Left ventricle myocardium inferior (tissue), 1 donor: ENCODE results near the gene MAEA. TPM values are rescaled to one million over a fixed set of nuclear protein-coding genes. Genes with fewer than 3 reads are reported as not detected.

Experiments used
- DNase-seq: peaks from one replicate; pipeline ENCODE4 v3.0.0-alpha.2; 2020
- H3K27ac ChIP-seq: fragments of 200-600 bp; replicated peaks from 2 replicates; pipeline ENCODE4 v1.8.0; 2021
- H3K27me3 ChIP-seq: fragments of 200-600 bp; 2 replicates; pipeline ENCODE4 v1.8.0; 2021; ENCODE audit warnings: low read depth
- H3K36me3 ChIP-seq: fragments of 200-600 bp; 2 replicates; pipeline ENCODE4 v1.8.0; 2021
- H3K4me1 ChIP-seq: fragments of 200-600 bp; 2 replicates; pipeline ENCODE4 v1.8.0; 2021
- H3K4me3 ChIP-seq: fragments of 200-600 bp; 2 replicates; pipeline ENCODE4 v1.8.0; 2021; ENCODE audit warnings: mild to moderate bottlenecking, moderate library complexity
- H3K9me3 ChIP-seq: fragments of 200-600 bp; replicated peaks from 2 replicates; pipeline ENCODE4 v1.8.0; 2021
- CTCF ChIP-seq: fragments of 200-600 bp; IDR thresholded peaks from 2 replicates; pipeline ENCODE4 v1.8.0; 2021; ENCODE audit warnings: antibody characterized with exemption, mild to moderate bottlenecking, borderline replicate concordance
- intact Hi-C: fragments of 100-400 bp; cut with micrococcal nuclease; formaldehyde crosslinking; loops from one replicate; pipeline ENCODE4 v1.11.0; 2022
- total RNA-seq: library from RNA; stranded (reverse); fragmentation: NEBNext Ultra II Directional; extraction: Animal tissue kit (Norgen Biotek cat#: 25700); gene quantifications from one replicate; pipeline ENCODE4 v1.2.1, GENCODE V29; 2021
- donor health status: DM: no; HTN: yes; CAD: no; lungs with severe emphysema.

The MAEA gene
- total RNA-seq, 1 donor from 2014 or later = 49.5 TPM

- intact Hi-C loops = no loop called here
- peak overlapping the region; percentile 27 for H3K27ac ChIP-seq
- TF ChIP-seq CTCF = no peak
These were observed 46.9 kb upstream of the MAEA start for GRCh38 chr4:1242506-1243450.

DNA sequence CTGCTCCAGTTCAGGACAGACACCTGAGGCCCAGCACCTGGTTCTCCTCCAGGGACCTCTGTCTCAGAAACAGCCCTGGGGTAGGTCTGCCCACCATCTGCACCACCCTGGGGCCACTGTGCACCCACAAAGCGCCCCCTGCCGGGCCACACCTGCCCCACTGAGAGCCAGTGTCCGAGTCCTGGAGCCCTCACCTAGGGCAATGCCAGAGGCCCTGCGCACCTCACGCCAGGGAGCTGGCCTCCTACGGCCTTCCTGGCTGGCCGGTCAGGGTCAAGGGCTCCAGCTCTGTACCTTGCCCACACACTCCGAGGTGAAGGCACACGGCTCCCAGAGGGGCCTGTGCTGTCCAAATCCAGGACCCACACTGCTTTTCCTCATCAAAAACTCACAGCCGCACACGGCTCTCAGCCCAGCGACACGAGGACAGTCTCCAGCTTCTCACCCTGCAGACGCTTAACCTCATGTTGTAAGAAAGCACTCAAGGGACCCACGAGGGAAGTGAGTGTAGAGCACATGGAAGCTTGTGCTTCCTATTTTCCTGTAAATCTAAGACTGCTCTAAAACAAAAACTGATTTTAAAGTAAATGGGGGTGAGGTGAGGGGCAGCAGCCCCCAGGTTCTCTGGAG, 46.1 kb upstream of the MAEA start:
- intact Hi-C loops = no loop called here
- Histone ChIP-seq H3K27me3 (no peaks in the 10 kb centered on the region), H3K4me1 (peaks cover 83% of the 10 kb centered on the region), H3K4me3 (peak overlapping the region; percentile 17), H3K9me3 (no peaks in the 10 kb centered on the region), H3K36me3 (peaks cover 20% of the 10 kb centered on the region), H3K27ac (peak overlapping the region; percentile 27)
- peak; percentile 14 for DNase-seq
- TF ChIP-seq CTCF = no peak

More at GRCh38 chr4:1242506-1243450, 46.9 kb upstream of the MAEA start:
- Histone ChIP-seq H3K4me1 (peaks cover 76% of the 10 kb centered on the region), H3K9me3 (no peaks in the 10 kb centered on the region), H3K4me3 (no peak overlapping the region), H3K36me3 (peaks cover 26% of the 10 kb centered on the region), H3K27me3 (no peaks in the 10 kb centered on the region)
- peak; percentile 10 for DNase-seq

GRCh38 chr4:1244081-1244977, 45.4 kb upstream of the MAEA start:
- peak overlapping the region; percentile 27 for H3K27ac ChIP-seq
- intact Hi-C loops = no loop called here
- H3K4me1 ChIP-seq = peaks cover 79% of the 10 kb centered on the region
- H3K36me3 ChIP-seq = peaks cover 16% of the 10 kb centered on the region
- peak overlapping the region; percentile 17 for H3K4me3 ChIP-seq
- H3K27me3 ChIP-seq = no peaks in the 10 kb centered on the region
- no peaks in the 10 kb centered on the region for H3K9me3 ChIP-seq
- peak; percentile 44 for DNase-seq
- TF ChIP-seq CTCF = no peak

DNA sequence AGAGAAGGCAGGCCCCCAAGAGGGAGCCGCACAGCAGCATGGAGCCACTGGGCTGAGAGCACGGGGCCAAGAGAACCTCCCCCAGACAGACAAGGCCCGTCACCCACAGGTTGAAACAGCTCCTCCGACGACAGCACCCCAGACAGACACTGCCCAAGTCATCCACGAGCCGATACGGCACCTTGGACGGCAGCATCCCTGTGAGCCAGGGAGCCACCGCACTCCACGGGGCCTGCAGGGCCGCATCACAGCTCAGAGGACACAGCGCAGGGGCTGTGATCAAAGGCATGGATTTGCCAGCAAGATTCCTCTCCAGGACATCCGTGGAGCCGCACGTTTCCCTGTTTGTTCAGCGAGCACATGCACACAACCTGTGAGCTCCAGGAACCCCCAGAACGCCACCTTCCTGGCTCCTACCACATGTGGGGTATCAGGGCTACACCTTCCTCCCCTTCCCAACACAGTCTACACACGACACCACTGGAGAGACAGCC, 44.7 kb upstream of the MAEA start:
- Histone ChIP-seq H3K36me3 (peaks cover 9% of the 10 kb centered on the region), H3K9me3 (no peaks in the 10 kb centered on the region), H3K4me3 (peak overlapping the region; percentile 17), H3K4me1 (peaks cover 81% of the 10 kb centered on the region), H3K27ac (no peak overlapping the region), H3K27me3 (no peaks in the 10 kb centered on the region)
- DNase-seq = no peak
- intact Hi-C loops = no loop called here
- TF ChIP-seq CTCF = no peak
